GM18951 (cell line): ENCODE data around the gene PAXX.

Source experiments
- POLR2A ChIP-seq: IDR thresholded peaks from 4 replicates; pipeline ENCODE4 v1.6.1; 2011; ENCODE audit warnings: mild to moderate bottlenecking; ENCODE audit not compliant: insufficient read length, insufficient read depth; ENCODE audit errors: extremely low read depth
- in situ Hi-C: fragments of 300-500 bp; cut with MboI; formaldehyde crosslinking; loops from one replicate; pipeline ENCODE4 v1.12.0; 2022; ENCODE audit warnings: low sequenced_read_pairs, mixed read lengths, inconsistent platforms; ENCODE audit not compliant: unreplicated experiment

The PAXX gene, protein sequence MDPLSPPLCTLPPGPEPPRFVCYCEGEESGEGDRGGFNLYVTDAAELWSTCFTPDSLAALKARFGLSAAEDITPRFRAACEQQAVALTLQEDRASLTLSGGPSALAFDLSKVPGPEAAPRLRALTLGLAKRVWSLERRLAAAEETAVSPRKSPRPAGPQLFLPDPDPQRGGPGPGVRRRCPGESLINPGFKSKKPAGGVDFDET

DNA sequence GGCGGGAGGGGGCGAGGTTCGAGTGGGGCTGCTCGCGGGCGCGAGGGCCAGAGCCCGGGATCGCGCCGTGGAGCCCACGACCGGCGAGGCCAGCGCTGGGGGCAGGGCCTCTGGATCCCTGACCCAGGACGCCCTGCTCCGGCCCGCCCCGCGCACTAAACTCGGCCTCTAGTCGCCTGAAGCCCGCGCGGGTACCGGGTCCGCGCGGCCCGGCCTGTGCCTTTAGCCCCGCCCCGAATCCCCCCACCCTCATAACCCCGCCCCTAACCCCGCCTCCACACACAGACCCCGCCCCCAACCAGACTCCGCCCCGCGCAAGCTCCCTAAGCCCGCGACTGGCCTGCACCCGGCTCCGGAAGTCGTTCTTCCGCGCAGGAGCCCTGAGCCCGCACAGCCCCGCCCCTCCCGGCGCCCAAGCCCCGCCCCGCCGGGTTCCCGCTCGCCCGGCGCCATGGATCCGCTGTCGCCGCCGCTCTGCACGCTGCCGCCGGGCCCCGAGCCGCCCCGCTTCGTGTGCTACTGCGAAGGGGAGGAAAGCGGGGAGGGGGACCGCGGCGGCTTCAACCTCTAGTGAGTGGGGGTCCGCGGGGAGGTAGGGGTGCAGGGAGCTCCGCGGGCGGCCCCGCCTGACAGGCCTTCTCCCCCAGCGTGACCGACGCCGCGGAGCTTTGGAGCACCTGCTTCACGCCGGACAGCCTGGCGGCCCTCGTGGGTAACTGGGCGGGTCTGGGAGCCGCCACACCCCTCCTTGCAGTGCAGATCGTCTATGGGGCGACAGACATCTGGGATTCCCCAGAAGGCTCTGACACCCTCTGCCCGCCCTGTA, at the start of gene PAXX:
PAXX (plus strand) TSS at position 430 of the 826 bp plus-strand sequence; CDS start at position 452, 22 bp downstream.
- in situ Hi-C loops = no loop called here

DNA sequence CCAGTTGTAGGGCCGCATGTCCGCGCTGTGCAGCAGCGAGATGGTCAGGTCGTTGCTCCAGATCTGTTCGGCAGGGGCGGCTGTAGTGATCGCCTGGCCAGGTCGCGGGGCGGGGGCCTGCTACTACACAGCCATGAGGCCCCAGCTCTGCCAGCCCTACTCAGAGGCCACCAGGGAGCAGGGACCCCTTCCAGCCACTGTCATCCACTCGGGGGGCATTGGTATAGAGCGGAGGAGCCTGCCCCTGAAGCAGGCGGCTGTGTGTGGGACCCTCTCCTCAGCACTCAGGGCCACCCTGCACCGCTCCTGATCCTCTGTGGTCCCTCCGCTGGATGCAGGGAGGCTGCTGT, 49.4 kb upstream of the PAXX start:
- TF ChIP-seq POLR2A = no peak
- in situ Hi-C loops = no loop called here

More for the DNA sequence above, at the start of gene PAXX:
- peak; percentile 76 for TF ChIP-seq POLR2A

DNA sequence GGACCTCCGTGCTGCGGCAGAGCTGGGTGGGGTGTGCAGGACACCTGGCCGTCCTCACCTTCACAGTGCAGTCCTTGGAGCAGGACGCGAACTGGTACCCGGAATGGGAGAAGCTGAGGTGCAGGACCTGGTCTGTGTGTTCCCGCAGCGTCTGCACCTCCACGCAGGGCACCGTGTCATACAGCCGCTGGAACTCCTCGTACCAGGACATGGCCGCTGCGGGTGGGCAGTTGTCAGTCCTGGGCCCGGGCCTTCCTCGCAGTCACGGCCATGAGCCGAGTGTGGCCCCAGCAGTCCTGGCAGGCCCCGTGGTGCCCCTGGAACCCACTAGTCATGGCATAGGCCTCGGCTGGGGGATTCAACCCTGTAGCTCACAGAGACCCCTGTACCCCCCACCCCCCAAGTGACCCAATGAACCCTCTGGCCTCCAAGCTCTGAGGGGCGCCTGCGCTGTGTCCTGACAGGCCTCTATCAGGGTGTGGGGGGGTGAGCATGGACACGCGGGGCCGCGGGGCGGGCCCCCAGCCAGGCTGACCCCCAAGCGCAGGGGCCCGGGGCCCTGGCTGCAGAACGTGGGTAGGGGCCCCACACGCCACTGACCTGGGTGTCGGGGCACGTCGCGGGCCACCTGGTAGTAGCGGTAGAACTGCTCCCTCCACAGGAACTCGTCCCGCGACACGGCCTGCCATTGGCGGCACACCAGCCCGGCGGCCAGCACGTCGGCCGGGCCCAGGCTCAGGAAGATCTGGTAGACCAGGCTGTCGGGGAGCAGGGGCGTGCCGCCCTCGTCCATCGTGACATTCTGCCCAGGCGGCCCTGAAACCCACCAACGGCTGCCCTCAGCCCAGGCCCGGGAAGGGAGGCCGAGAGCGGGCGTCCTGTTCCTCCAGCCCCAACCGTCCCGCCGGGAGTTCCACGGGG, 48.7 kb upstream of the PAXX start:
- TF ChIP-seq POLR2A = no peak
- in situ Hi-C loops = no loop called here

DNA sequence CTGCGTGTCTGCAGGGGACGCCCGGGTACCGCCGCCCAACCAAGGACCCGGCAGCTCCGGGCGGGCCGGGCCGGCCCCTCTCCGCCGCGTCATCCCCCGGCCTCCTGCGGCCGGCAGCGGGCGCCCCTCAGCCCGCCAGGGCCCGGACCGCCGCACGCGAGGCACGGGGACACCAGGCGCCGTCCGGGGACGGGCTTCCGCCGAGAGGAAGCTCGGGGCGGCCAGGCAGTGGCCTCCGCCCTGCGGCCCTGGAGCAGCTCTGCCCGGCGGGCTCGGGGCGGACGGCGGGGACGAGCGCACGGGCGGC, 48.1 kb upstream of the PAXX start:
- in situ Hi-C loops = no loop called here
- TF ChIP-seq POLR2A = no peak

DNA sequence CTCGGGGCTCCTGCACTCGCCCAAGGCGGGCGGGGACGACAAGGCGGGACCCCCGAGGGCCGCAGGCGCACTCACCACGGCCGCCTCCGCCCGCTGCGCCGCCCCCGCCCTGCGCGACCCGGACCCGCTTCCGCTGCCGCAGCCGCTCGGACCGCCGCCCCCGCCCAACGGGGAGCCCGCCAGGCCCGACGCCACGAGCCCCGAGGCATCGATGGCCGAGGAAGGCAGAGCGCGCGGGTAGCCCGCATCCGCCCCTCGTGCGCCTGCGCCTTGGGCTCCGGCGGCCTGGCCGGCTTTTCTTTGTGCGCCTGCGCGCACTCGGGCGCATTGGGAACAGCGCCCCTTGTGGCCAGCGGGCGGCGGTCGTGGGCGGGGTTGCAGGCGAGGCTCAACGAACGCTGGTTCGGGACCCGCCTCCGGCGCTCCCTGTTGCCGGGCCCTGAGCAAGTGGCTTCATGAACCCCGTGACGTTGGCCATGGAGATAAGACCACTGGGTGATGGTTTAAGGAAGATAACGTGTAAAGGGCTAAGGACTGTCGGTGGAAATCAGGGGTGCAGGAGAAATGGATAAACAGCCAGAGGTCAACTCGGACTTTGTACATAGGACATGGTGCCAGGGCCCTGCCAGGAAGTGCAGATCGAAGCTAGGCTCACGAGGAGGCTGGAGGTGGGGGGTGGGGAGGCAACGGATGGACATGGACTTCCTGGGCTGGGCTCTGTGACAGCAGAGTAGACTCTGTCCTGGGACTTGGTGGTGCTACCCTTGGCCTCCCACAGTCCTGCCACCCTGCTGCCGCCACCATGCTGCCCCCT, 47.5 kb upstream of the PAXX start, which contains the start of the genes C8G and FBXW5:
C8G (plus strand) TSS at position 725 of the 814 bp plus-strand sequence; CDS start at position 803, 78 bp downstream.
FBXW5 (minus strand) TSS at position 220 of the 814 bp plus-strand sequence. CDS start 655 bp downstream, outside the sequence.
- TF ChIP-seq POLR2A = peak; percentile 84
- in situ Hi-C loops = no loop called here

DNA sequence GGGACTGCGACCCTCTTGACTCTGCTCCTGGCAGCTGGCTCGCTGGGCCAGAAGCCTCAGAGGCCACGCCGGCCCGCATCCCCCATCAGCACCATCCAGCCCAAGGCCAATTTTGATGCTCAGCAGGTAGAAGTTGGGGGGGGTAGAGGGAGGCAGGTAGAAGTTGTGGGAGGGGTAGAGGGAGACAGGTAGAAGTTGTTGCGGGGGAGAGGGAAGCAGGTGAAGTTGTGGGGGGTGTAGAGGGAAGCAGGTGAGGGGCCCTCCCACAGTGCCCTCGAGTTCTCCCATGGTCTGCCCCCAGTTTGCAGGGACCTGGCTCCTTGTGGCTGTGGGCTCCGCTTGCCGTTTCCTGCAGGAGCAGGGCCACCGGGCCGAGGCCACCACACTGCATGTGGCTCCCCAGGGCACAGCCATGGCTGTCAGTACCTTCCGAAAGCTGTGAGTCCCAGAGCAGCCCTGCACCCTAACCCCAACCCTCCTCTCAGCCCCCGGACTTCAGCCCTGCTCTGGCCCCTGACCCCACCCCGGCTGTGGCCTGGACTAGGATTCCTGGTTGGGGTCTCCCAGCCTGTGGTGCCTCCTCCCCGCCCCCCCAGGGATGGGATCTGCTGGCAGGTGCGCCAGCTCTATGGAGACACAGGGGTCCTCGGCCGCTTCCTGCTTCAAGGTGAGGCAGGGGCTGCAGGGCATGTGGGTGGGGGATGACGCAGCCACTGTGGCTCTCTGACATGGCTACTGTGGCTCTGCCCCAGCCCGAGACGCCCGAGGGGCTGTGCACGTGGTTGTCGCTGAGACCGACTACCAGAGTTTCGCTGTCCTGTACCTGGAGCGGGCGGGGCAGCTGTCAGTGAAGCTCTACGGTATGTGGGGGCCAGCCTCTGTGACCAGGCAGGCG, 46.6 kb upstream of the PAXX start:
- no peak for TF ChIP-seq POLR2A
- in situ Hi-C loops = no loop called here

DNA sequence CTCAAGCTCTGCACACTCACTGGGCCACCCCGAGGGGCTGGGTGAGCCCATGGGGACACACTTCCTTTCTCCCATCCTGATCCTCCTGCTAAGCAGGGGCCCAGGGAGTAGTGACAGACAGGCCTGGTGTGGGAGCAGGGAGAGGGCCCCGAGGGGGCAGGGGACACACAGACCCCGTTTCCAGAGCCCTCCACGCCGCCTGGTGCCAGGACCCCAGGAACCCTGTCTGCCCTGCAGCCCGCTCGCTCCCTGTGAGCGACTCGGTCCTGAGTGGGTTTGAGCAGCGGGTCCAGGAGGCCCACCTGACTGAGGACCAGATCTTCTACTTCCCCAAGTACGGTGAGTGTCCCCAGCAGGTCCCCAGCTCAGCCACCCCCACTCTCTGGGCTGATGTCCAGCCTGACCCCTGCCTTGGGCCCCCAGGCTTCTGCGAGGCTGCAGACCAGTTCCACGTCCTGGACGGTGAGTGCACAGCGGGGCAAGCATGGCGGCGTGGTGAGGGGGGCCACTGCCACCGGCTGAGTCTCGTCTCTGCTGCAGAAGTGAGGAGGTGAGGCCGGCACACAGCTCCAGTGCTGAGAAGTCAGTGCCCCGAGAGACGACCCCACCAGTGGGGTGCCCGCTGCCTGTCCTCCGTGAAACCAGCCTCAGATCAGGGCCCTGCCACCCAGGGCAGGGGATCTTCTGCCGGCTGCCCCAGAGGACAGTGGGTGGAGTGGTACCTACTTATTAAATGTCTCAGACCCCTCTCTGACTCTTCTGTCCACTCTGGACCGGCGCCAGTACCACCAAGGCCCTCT, 45.8 kb upstream of the PAXX start:
- TF ChIP-seq POLR2A = no peak
- in situ Hi-C loops = no loop called here

DNA sequence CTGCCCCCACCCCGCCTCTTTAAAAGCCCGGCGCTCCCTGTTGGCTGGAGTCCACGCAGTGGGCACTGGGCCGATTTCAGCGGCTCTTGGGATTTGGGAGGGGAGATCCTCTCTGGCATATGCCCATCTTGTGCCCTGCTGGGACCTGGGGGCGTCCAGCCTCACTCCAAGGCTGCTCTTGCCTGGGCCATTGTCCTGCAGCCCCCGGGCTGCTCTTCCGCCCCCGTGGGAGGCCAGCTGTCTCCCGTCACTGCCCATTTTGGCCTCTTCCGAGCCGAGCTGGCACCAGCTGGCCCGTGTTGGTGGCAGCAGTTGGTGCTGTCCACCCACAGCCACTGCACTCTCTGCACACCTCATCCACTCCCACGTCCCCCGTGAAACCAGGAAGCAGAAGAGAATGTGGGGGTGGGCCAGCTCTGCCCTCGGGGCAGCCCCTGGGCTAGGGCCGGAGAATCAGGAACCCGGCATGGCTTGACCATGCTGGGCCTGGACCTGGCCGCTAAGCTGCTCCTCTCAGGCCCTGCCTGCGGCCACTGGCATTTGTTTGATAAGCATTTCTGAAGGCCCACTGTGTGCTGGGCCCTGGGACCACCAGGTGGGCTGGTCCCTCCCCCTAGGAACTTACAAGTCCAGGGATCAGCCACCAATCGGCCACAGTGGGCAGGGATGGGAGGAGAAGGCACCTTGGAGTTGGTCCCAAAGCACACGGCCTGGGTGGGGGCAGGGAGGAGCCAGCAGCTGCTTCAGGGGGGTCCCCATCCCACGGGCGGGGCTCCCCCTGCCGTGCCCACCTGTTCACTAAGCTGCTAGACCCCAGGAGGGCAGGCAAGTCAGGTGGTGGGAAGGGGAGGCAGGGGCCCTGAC, 45.0 kb upstream of the PAXX start:
- TF ChIP-seq POLR2A = no peak
- in situ Hi-C loops = no loop called here

DNA sequence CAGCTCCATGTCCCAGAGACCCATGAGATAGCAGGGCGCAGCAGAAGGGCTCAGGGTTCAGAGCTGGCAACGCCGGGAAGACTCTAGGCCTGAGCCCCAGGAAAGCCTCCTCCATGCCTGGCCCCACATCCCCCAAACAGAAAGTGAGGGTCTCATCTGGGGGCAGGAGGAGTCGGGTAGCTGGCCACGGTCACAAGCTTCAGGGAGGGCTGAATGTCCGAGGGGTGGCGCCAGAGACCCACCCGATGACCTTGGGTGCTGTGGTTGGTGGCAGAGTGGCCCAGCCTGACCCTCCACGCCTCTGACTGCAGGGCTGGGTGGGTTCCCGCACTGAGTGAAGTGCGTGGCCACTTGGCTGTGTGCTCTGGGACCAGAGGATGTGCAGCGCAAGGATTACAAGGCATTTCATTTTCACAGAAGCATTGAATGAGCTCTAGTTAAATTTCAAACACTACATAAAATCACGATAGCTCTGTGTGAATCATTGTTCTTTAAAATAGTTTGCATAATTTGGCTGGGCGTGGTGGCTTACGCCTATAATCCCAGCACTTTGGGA, 44.2 kb upstream of the PAXX start:
- no peak for TF ChIP-seq POLR2A
- in situ Hi-C loops = no loop called here
